ENCODE data around the gene OR10J4.

GRCh38 chr1:159459551-159459950 is 27.5 kb downstream of the OR10J4 start:
- no peak for TF ChIP-seq POLR2A (IDR thresholded peaks at IDR 0.05; ENCODE audit: low read depth, low read length)
- TF ChIP-seq RCOR1 (IDR thresholded peaks at IDR 0.05; ENCODE audit: insufficient replicate concordance, low read length), result no peak
- no peak for TF ChIP-seq CEBPB (IDR thresholded peaks at IDR 0.05; ENCODE audit: low read depth, low read length)
- TF ChIP-seq, protein P1, sequence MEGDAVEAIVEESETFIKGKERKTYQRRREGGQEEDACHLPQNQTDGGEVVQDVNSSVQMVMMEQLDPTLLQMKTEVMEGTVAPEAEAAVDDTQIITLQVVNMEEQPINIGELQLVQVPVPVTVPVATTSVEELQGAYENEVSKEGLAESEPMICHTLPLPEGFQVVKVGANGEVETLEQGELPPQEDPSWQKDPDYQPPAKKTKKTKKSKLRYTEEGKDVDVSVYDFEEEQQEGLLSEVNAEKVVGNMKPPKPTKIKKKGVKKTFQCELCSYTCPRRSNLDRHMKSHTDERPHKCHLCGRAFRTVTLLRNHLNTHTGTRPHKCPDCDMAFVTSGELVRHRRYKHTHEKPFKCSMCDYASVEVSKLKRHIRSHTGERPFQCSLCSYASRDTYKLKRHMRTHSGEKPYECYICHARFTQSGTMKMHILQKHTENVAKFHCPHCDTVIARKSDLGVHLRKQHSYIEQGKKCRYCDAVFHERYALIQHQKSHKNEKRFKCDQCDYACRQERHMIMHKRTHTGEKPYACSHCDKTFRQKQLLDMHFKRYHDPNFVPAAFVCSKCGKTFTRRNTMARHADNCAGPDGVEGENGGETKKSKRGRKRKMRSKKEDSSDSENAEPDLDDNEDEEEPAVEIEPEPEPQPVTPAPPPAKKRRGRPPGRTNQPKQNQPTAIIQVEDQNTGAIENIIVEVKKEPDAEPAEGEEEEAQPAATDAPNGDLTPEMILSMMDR (conservative IDR thresholded peaks at IDR 0.05; ENCODE audit: low read depth, low read length), result no peak
- no peak for TF ChIP-seq FOS (IDR thresholded peaks at IDR 0.05; ENCODE audit: low read depth, low read length)
- TF ChIP-seq, protein P2, sequence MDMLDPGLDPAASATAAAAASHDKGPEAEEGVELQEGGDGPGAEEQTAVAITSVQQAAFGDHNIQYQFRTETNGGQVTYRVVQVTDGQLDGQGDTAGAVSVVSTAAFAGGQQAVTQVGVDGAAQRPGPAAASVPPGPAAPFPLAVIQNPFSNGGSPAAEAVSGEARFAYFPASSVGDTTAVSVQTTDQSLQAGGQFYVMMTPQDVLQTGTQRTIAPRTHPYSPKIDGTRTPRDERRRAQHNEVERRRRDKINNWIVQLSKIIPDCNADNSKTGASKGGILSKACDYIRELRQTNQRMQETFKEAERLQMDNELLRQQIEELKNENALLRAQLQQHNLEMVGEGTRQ (IDR thresholded peaks at IDR 0.05; ENCODE audit: low read depth, low read length), result no peak
